GM18502 (cell line): ENCODE data around the gene TMEM168.
"Not testable (repeated sequence)": the region's sequence is repeated elsewhere in the genome, so short reads cannot be mapped to it uniquely, and the experiment has no call there.

Source experiments
- ATAC-seq: cut with Tn5 transposase; IDR thresholded peaks from one replicate; pipeline ENCODE4 v1.9.1; 2021; ENCODE audit warnings: mild to moderate bottlenecking; ENCODE audit not compliant: unreplicated experiment, poor library complexity

Gene TMEM168

DNA sequence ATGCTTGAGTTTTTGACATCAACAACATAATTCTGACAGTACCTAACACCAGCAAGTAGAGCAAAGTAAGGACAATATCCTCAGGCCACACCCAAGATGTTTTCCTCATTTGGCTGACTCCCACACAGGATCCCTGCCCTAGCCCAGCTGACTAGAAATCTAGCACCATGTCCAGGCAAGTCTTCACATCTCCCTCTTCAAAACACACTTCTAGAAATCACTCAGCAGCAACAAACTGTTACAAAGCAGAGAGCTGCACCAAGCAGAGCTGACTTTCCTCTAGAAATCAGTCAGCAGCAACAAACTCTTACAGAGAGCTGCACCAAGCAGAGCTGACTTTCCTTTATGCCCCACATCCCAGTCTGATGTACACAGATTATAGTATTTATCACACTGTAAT, 7.7 kb downstream of the TMEM168 start:
- peak; percentile 98 for ATAC-seq

DNA sequence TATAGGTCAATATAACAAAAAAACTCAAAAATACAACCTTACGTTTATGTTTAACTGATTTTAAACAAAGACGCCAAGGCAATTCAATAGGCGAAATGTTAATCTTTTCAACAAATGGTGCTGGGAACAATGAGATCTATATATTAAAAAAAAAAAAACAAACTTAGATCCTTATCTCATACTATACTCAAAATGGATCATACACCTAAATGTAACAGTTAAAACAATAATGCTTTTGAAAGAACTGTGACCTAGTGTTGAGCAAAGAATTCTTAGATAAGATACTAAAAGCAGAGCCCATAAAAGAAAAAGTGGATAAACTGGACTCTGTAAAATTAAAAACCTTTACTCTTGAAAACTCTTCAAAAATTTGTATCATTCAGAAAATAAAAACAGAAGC, 8.6 kb downstream of the TMEM168 start:
- ATAC-seq: no peak

DNA sequence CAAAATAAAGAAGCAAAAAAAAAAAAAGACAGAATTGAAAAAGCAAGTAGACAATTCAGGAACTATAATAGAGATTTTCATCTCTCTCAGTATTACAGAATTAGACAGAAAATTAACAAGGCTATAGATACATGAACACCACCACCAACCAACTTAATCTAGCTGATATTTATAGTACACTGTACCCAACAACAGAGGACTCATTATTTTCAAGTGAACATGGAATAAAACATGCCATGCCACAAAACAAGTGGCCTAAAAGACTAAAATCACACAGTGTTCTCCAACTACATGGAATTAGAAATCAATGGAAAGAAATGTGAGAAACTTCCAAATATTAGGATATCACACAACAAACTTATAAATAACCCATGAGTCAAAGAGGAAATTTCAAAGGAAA, 9.1 kb downstream of the TMEM168 start:
- no peak for ATAC-seq

DNA sequence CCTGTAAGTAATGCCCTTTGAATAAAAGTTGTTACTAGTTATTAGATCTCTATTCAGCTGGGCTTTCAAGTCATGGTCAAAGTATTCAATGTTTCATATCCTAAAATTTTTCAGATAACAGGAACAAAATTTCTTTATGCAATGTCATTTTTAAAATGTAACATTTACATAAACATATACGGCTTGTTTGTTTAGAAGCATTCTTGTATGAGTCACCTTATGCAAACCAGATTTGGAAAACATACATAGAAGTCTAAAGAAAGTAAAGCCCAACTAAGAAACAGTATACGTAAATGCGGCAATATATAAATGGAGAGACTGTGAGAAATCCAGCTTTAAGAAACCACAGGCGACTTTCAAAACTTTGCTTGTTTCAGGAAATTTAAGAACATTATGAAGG, 10.5 kb downstream of the TMEM168 start:
- no peak for ATAC-seq

DNA sequence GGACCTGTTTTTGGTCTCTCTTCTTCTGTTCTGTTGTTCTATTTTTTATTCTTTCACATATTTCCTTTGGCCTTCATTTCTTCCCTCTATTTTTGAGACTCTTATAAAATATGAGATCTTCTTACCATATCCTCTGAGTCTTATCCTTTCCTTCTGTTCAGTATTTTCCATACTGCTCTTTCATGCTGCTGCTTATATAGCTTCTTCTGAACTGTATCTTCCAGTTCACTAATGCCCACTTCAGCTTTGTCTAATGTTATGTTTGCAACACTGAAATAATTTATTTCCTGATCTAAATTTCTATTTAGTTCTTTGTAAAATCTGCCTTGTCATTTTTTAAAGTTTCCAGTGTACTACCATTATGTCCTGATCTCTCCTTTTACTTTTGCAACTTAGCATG, 12.8 kb downstream of the TMEM168 start:
- no peak for ATAC-seq

DNA sequence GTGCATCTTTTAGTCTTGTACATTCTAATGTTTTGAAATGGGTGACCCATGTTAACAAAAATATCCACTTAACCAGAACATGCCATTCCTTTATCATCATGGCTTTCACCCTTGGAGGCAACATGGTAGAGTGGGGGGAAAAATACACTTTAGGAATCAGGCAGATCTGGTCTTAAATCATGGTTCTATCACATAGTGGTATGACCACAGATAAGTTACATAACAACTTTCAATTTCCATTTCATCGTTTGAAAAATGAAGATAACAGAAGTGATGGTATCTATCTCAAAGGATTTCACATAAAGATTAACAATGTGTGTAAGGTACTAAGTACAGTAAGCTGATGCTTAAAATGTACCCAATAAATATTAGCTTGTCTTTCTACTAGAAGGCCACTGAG, 19.0 kb downstream of the TMEM168 start:
- ATAC-seq: no peak

DNA sequence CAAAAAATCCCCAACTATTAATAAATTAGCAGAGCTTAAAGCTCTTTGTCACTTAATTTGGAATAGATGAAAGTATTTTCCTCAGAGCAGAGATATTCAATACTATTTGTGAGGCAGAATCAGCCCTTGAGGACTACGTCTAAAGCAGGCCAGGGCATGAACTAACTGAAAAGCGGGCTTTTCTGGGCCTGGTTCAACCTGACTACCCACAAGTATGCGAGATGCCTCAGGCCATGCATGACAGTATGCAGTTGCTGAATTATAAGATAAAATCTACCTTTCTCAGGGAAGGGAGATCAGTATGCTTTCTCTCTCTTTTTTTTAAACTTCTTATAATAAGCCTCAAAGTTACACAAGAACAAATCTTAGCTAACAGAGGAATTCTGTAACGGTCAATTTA, 20.1 kb downstream of the TMEM168 start:
- ATAC-seq: no peak

DNA sequence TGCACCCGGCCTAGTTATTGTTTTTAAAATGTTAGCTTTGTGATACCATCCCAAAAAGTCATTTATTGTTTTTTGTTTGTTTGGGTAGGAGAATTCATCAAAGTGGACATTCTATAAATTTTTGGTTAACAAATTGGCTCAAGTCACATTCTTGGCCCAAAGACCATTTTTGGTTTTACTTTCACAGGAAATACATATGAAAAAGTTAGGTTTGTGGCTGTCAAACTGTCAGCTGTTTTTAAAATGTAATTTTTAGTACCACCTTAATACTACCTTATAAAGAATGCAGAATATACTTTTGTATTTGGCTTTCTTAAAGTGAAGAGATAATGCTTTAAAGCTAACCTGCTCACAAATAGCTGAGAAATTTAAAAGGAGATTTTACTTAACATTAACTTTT, 25.1 kb downstream of the TMEM168 start:
- ATAC-seq: no peak

DNA sequence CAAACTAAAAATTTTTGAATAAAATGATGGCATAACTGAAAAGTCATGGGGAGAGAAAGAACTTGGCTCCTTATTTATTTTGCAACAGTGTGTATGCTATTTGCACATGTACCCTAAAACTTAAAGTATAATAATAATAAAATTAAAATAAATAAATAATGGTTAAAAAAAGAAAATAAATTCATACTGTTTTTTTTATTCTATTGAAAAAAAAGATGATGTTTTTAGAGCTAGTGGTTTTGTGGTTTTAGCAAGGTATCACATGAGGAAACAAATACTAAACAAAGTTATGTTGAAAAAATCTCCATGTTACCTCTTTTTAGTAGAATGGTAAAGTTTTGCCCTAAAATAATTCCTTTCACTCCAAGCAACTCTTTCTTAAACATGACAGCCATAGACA, 26.2 kb downstream of the TMEM168 start:
- no peak for ATAC-seq

DNA sequence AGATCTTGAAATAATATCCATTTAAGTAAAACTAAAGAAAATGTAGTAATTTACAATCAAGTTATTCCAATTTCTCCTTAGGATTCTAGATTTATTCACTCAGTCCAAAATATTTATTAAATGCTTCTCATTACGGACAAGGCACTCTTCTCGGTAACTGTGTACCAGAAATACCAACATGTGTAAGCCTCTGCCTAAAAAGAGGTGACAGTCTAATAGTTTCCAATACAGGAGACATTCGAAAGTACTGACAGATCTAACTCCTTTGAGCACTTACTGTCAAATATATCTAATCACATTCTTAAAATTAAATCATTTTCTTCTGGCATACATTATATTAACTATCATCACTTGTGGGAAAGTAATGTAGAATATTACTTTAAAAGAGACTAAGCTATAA, 26.9 kb downstream of the TMEM168 start:
- ATAC-seq: no peak

DNA sequence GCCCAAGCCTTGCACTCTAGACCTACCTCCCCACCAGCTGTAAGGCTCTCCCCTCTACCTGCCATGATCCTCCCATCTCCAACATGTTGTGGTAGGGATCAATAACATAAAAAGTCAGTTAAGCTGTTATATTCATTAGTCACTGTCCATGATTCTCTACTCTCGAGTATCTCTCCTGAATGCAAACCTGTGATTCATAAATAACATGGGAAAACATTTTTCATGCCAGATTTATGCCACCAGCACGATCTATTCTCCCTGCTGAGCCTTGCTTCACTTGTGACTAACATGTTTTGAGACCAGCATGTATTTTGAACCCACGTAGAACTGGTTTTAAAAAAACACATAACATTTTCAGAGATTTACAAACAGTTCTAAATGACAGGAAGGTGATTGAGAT, 30.3 kb downstream of the TMEM168 start:
- ATAC-seq: no peak

DNA sequence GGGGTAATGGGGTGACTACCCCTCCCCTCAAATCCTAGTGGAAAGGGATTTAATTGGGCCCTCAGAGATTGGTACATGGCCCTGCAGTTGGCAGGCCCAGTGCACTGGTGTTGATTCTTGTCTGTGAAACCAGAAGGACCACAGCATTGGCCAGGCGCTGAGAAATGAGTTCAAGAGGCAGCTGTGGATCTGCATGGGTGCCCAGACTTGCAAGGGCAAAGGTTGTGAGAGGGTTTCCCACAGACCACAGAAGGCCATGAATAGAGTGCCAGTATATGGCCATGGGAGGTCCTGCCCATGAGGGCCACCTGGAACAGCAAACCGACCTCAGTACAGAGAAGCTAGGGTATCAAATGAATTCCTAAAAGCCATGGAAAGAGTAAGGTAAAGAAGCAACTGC, 32.9 kb downstream of the TMEM168 start:
- peak; percentile 51 for ATAC-seq

DNA sequence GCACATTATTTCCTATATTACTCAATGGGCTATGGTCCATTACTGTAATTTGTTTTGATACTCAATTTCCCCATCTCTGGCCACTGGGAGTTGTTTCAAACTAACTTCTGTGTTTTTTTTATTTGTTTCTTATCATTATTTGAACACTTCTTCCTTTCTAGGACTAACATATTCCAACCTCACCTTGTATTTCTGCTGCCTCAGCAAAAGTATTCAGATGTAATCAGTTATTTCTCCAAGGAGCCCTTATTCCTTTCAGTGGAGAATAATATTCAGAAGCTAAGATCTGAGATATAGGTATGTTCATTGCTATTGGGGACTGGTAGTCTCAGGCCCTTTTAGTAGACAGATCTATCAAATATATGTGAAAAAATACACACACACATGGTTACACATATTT, 36.9 kb downstream of the TMEM168 start:
- no peak for ATAC-seq

DNA sequence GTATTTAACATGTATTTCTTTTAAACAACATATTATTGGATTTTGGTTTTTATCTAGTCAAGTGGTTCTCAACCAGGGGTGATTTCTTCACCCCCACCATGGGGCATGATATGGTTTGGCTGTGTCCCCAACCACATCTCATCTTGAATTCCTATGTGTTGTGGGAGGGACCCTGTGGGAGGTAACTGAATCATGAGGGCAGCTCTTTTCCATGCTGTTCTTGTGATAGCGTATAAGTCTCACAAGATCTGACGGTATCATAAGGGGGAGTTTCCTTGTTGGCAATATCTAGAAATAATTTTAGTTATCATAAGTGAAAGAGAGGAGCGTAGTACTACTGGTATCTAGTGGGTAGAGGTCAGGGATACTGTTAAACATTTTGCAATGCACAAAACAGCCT, 37.6 kb downstream of the TMEM168 start:
- no peak for ATAC-seq

DNA sequence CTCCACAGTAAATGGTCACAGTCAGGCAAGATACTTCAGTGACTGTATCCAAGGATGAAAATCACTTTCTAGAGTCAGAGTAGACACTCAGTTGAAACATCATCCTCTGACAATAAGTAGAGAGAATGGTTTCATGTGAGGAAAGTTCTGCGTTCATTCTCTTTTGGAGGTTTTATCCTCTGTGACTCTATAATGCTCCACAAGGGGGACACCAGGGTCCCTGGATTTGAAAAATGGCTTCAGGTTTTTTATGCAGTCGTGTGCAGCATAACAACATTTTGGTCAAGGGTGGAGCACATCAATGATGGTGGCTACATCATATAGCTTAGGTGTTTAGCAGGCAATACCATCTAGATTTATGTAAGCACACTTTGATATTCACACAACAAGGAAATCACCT, 40.4 kb downstream of the TMEM168 start:
- no peak for ATAC-seq

DNA sequence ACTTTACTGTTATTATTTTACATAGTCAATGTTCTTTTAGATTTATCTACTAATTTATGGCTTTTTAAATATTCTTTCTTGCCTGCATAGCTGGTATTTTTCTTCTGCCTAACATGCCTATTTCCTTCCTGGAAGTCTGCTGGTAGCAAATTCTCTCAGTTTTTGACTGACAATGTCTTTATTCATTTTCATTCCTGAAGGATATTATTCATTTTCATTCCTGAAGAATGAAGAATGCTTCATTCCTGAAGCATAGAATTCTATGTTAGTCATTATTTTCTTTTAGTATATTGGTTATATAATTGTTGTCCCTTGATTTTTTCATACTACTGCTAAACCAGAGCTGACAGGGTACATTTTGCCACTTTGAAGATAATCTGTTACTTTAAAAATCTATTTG, 41.8 kb downstream of the TMEM168 start:
- ATAC-seq: no peak

DNA sequence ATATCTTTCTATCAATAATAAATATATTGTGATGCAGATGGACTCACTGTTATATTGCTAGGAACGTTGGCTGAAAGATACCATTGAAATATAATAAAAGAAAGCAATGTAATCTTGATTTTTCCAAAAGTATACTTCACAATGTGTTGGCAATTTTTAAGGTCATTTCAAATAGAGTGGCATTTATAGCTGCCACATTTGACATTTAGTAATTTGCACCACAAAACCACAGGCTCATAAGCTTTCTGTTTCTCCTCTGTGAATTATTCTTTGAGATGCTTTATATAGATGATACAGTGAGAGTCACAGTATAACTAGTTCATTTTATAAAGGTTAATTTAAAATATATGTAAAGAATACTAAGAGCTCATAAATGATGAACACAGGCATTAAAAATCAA, 44.6 kb downstream of the TMEM168 start:
- ATAC-seq: no peak

DNA sequence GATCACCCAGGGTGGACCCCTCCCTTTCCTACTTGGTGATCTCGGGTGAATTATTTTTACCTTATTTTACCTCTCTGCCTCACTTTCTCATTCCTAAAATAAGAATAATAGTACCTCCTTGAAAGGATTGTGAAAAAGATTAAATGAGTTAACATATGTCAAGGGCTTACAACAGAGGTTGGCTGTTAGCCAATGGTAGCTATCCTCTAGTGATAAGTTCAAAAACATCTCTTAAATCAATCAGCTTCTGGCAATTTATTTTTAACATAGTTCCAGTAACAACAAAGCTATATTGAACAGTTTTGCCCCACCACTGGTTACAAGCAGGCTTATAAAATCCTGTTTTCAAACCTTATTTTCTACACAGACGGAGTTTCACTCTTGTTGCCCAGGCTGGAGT, 45.4 kb downstream of the TMEM168 start:
- no peak for ATAC-seq

DNA sequence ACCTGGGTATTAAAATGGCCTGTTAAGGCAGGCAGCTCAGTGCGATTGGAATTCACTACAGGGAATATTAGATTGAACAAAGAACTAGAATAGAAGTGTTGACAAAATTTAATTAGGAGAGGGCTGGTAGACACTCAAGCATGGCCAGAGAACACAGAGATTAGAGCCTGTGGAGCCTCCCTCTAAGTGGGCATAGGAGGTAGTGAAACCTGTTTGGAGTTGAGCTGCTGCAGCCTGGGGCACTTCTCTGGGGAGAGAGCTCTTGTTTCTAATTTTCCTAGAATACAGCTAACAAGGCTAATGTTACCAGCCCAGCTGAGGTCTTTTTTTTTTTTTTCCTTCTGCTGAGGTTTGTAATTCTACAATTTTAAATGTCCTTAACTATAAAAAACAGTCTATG, 46.4 kb downstream of the TMEM168 start:
- ATAC-seq: no peak

DNA sequence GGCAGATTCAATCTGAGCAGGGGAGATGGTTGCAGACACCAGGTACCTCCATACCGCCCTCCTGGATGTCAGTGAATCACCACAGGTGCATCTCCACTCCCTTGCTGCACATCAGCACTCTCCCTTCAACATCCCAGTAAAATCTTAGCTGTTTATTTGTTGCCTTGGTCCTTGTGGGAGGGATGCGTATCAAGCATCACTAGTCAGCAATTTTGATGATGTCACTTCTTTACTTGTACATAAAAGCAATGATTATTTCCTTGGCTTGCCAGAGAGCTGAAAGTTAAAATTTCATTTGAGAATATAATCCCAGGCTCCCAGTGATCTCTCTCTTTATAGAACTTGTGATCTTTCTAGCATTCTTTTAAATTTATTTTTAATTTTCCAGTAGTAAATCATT, 49.5 kb downstream of the TMEM168 start:
- no peak for ATAC-seq

DNA sequence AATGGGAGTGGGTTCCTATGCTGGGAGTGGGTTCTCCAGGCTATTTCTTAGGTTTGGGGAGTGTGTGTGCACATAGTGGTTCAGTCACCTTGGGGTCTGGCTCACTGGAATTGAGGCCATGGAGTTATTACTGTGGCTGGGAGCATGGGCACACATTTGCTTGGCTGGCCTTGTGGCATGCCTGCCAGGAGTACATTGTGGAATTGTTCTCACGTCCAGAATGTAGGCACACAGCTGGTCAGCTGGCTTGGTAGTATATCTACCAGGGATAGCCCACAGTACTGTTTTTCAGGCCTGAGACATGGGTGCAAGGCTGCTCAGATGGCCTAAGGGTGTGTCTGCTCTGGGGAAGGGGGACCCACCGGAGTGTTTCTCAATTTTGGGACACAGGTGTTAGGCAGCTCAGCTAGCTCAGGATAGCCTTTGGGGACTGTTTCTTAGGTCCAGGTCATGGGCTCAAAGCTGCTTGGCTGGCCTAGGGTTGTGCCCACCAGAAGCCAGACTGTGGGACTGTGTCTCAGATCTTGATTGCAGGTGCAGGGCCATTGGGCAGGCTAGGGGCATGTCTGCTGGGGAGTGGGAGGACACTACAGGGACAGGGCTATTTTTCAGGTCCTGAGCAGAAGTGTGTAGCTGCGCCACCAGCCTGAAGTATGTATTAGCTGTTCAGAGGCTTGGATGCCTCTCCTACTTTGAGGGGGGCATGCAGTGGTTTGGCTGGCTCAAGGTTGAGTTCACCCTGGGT, 50.6 kb downstream of the TMEM168 start:
- ATAC-seq: no peak

DNA sequence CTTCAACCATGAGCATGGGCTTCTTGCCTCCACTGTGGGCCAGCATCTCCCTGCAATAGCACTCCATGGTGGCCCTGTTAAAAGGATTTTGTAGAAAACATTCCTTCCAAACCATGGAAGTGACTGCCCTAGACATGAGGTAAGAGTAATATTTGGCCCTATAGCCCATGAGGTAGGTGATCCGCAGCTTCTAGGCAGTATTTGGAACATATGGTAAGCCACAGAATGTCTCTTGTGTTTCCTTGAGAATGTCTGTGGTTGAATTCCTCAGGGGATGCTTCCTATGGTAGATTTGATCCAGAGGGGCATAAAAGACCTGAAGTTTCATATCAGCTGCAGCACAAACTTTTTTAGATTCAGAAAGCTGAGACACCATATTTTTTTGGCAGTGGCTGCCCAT, 54.9 kb downstream of the TMEM168 start:
- ATAC-seq: no peak

DNA sequence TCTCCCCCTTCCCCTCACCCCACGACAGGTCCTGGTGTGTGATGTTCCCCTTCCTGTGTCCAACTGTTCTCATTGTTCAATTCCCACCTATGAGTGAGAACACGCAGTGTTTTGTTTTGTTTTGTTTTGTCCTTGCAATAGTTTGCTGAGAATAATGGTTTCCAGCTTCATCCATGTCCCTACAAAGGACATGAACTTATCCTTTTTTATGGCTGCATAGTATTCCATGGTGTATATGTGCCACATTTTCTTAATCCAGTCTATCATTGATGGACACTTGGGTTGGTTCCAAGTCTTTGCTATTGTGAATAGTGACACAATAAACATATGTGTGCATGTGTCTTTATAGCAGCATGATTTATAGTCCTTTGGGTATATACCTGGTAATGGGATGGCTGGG, 58.9 kb downstream of the TMEM168 start:
- not testable (repeated sequence) for ATAC-seq
